Nephron progenitor cell (in vitro differentiated cells): ENCODE results near the gene SPTLC2.

Source experiments
- DNase-seq: peaks from one replicate; pipeline ENCODE4 v3.0.0; 2021
- H3K27ac Mint-ChIP-seq: 2 replicates; pipeline ENCODE4 v1.8.0; 2021; ENCODE audit warnings: mild to moderate bottlenecking, moderate library complexity, mixed read lengths
- H3K27me3 Mint-ChIP-seq: 2 replicates; pipeline ENCODE4 v1.8.0; 2021; ENCODE audit warnings: mild to moderate bottlenecking, low read depth, mixed read lengths; ENCODE audit not compliant: poor library complexity
- H3K36me3 Mint-ChIP-seq: 2 replicates; pipeline ENCODE4 v1.8.0; 2021; ENCODE audit warnings: low read depth, mixed read lengths
- H3K4me1 Mint-ChIP-seq: 2 replicates; pipeline ENCODE4 v1.8.0; 2021; ENCODE audit warnings: mixed read lengths
- H3K4me3 Mint-ChIP-seq: 2 replicates; pipeline ENCODE4 v1.8.0; 2021; ENCODE audit warnings: mild to moderate bottlenecking, moderate library complexity, mixed read lengths
- H3K9me3 Mint-ChIP-seq: 2 replicates; pipeline ENCODE4 v1.8.0; 2021; ENCODE audit warnings: mild to moderate bottlenecking, moderate library complexity, mixed read lengths
- CTCF ChIP-seq: fragments of 200-600 bp; sonication (generic); IDR thresholded peaks from 2 replicates; pipeline ENCODE4 v1.5.0; 2021; ENCODE audit warnings: antibody characterized with exemption

Gene SPTLC2

GRCh38 chr14:77520555-77520954 lies 95.9 kb downstream of the SPTLC2 start:
- peaks cover 43% of the 10 kb centered on the region for H3K36me3 Mint-ChIP-seq
- no peaks in the 10 kb centered on the region for H3K9me3 Mint-ChIP-seq
- no peaks in the 10 kb centered on the region for H3K4me1 Mint-ChIP-seq
- H3K27ac Mint-ChIP-seq = no peak overlapping the region
- no peak overlapping the region for H3K4me3 Mint-ChIP-seq
- TF ChIP-seq CTCF = no peak
- DNase-seq = no peak
- no peaks in the 10 kb centered on the region for H3K27me3 Mint-ChIP-seq

GRCh38 chr14:77516126-77516525 lies 100.3 kb downstream of the SPTLC2 start:
- H3K9me3 Mint-ChIP-seq = no peaks in the 10 kb centered on the region
- H3K36me3 Mint-ChIP-seq = peaks cover 45% of the 10 kb centered on the region
- no peak overlapping the region for H3K27ac Mint-ChIP-seq
- TF ChIP-seq CTCF = no peak
- no peak overlapping the region for H3K4me3 Mint-ChIP-seq
- H3K27me3 Mint-ChIP-seq = no peaks in the 10 kb centered on the region
- no peaks in the 10 kb centered on the region for H3K4me1 Mint-ChIP-seq
- DNase-seq = no peak

- no peaks in the 10 kb centered on the region for H3K4me1 Mint-ChIP-seq
- H3K9me3 Mint-ChIP-seq = no peaks in the 10 kb centered on the region
- peaks cover 20% of the 10 kb centered on the region for H3K36me3 Mint-ChIP-seq
- H3K4me3 Mint-ChIP-seq = no peak overlapping the region
- no peak overlapping the region for H3K27ac Mint-ChIP-seq
- H3K27me3 Mint-ChIP-seq = no peaks in the 10 kb centered on the region
- no peak for TF ChIP-seq CTCF
- no peak for DNase-seq
Observed at GRCh38 chr14:77511486-77512162, 104.8 kb downstream of the SPTLC2 start.

GRCh38 chr14:77509366-77509765 lies 107.1 kb downstream of the SPTLC2 start:
- Mint-ChIP-seq H3K9me3 (no peaks in the 10 kb centered on the region), H3K4me3 (no peak overlapping the region), H3K4me1 (no peaks in the 10 kb centered on the region), H3K27me3 (no peaks in the 10 kb centered on the region), H3K27ac (no peak overlapping the region), H3K36me3 (peaks cover 14% of the 10 kb centered on the region)
- no peak for DNase-seq
- TF ChIP-seq CTCF = no peak

GRCh38 chr14:77508876-77509275 lies 107.6 kb downstream of the SPTLC2 start:
- no peak for DNase-seq
- TF ChIP-seq CTCF = no peak
- Mint-ChIP-seq H3K36me3 (peaks cover 14% of the 10 kb centered on the region), H3K27ac (no peak overlapping the region), H3K4me3 (no peak overlapping the region), H3K9me3 (peaks cover 1% of the 10 kb centered on the region), H3K4me1 (no peaks in the 10 kb centered on the region), H3K27me3 (no peaks in the 10 kb centered on the region)

GRCh38 chr14:77508249-77508648 lies 108.2 kb downstream of the SPTLC2 start:
- no peak for TF ChIP-seq CTCF
- DNase-seq = no peak
- Mint-ChIP-seq H3K27ac (no peak overlapping the region), H3K27me3 (no peaks in the 10 kb centered on the region), H3K36me3 (peaks cover 15% of the 10 kb centered on the region), H3K4me3 (no peak overlapping the region), H3K9me3 (peaks cover 6% of the 10 kb centered on the region), H3K4me1 (no peaks in the 10 kb centered on the region)
